K562 (cell line): ENCODE measurements around the gene GAD1. TPM values are rescaled to one million over a fixed set of nuclear protein-coding genes. Genes with fewer than 3 reads are reported as not detected.

ENCODE experiments used
- EP400 ChIP-seq: fragments of 450-650 bp; IDR thresholded peaks from 2 replicates; pipeline ENCODE4 v1.6.1; 2017; ENCODE audit warnings: antibody characterized with exemption, mild to moderate bottlenecking, moderate library complexity
- FOXK2 ChIP-seq, 2 experiments: fragments of 450-650 bp; IDR thresholded peaks in 1 of 2; conservative IDR thresholded peaks in 1 of 2; 2 replicates each; pipeline ENCODE4 v1.6.1; 2016; ENCODE audit warnings: low read depth in 2 of 2, mild to moderate bottlenecking in 1 of 2
- GTF2F1 ChIP-seq: IDR thresholded peaks from 2 replicates; pipeline ENCODE4 v1.6.1; 2011; ENCODE audit warnings: low read depth, low read length, improper control_type of control experiment
- HCFC1 ChIP-seq: IDR thresholded peaks from 2 replicates; pipeline ENCODE4 v1.6.1; 2012; ENCODE audit warnings: low read depth, low read length, improper control_type of control experiment
- LEF1 ChIP-seq: fragments of 450-650 bp; IDR thresholded peaks from 2 replicates; pipeline ENCODE4 v1.6.1; 2016; ENCODE audit warnings: mild to moderate bottlenecking
- MAFK ChIP-seq: IDR thresholded peaks from 2 replicates; pipeline ENCODE4 v1.6.1; 2011; ENCODE audit warnings: low read length, improper control_type of control experiment
- MIER1 ChIP-seq: fragments of 450-650 bp; IDR thresholded peaks from 2 replicates; pipeline ENCODE4 v1.6.1; 2016; ENCODE audit warnings: antibody characterized with exemption, mild to moderate bottlenecking, low read depth
- NR1H2 ChIP-seq: sonication (generic); formaldehyde crosslinking; IDR thresholded peaks from 2 replicates; pipeline ENCODE4 v1.4.0; 2020; ENCODE audit warnings: mild to moderate bottlenecking, missing genetic modification reagents
- NR2F6 ChIP-seq: fragments of 450-650 bp; formaldehyde crosslinking; IDR thresholded peaks from 2 replicates; pipeline ENCODE4 v1.4.0; 2020; ENCODE audit warnings: mild to moderate bottlenecking
- SMARCA5 ChIP-seq: fragments of 450-650 bp; IDR thresholded peaks from 2 replicates; pipeline ENCODE4 v1.6.1; 2016
- ZNF24 ChIP-seq: fragments of 450-650 bp; IDR thresholded peaks from 2 replicates; pipeline ENCODE4 v1.6.1; 2016
- ZNF75A ChIP-seq: fragments of 450-650 bp; formaldehyde crosslinking; IDR thresholded peaks from 2 replicates; pipeline ENCODE4 v1.4.0; 2020; ENCODE audit warnings: mild to moderate bottlenecking
- polyA plus RNA-seq, 8 experiments: library from polyadenylated mRNA; depleted of rRNA in 4 of 8; stranded (reverse) in 5 of 8; unstranded in 3 of 8; fragments of >200 nt; fragmentation: Nextera tagmentation in 2 of 8; fragmentation: Illumina TruSeq in 1 of 8; extraction: Ambion mirVana in 2 of 8; extraction: Trizol in 1 of 8; gene quantifications; 2 replicates each; pipeline versions ENCODE4 v1.2.1 to v1.2.3, GENCODE V29; 2011 to 2014; ENCODE audit warnings: inconsistent platforms in 1 of 8, missing spikeins in 1 of 8
- total RNA-seq, 7 experiments: library from RNA; depleted of rRNA in 6 of 7; stranded (reverse); fragments of >200 nt in 6 of 7; fragmentation: Illumina TruSeq in 2 of 7; extraction: Trizol in 2 of 7; gene quantifications; 2 replicates each; pipeline versions ENCODE4 v1.2.1 to v1.2.3, GENCODE V29; 2011 to 2021; ENCODE audit warnings: low replicate concordance in 1 of 7
- TF ChIP-seq, protein P1 (sequence below): fragments of 200-800 bp; sonication (Bioruptor generic); IDR thresholded peaks from 2 replicates; pipeline ENCODE4 v1.6.1; 2017; ENCODE audit warnings: missing genetic modification characterization, missing compliant biosample characterization
- TF ChIP-seq, protein P2 (sequence below): fragments of 450-650 bp; IDR thresholded peaks from 2 replicates; pipeline ENCODE4 v1.6.1; 2016
- TF ChIP-seq, protein P3 (sequence below): sonication (generic); formaldehyde crosslinking; IDR thresholded peaks from 2 replicates; pipeline ENCODE4 v1.8.1; 2023; ENCODE audit warnings: mild to moderate bottlenecking, missing genetic modification reagents, moderate library complexity
- TF ChIP-seq, protein P4 (sequence below): fragments of 450-650 bp; IDR thresholded peaks from 2 replicates; pipeline ENCODE4 v1.6.1; 2017; ENCODE audit warnings: antibody characterized with exemption, mild to moderate bottlenecking
- TF ChIP-seq, protein P5 (sequence below): IDR thresholded peaks from 3 replicates; pipeline ENCODE4 v1.6.1; 2011; ENCODE audit warnings: borderline replicate concordance, mild to moderate bottlenecking, moderate library complexity; ENCODE audit not compliant: insufficient read length; ENCODE audit errors: extremely low read depth

GAD1 gene
- total and polyA plus RNA-seq, 9 of the 15 experiments (the other 6 are each of a cell fraction or from before 2014, with no cell fraction given): 2.7 to 29.1 (median 15.7) TPM

DNA sequence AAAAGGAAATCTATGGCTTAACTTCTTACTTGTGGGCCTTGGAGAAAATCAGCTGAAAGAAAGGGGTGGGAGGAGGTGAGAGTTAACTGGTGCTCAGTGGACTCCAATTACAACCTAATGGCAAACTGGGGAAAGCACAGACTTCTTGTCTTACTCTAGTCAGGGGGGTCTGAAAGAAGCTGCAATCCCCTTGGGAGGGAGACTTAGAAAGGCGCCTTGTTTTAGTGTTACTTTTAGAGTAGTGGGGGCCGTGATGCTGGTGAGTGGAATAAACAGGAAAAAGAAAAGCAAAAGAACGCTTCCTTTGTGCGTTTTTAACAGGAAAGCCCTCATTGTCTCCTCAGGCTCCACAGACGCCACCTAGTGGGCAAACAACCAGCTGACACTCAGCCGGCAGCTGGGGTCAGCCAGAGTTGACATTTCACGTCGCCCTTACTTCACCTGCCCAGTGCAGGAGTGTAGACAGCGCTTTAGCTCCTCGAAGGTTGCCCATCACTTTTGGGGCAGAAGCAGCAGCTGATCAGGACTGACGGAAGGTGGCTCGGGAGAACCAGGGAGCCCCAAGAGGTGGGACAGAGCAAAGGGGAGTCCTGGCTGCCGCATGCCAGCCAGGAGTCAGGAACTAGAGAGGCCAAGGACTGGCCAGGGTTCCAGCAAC, 56.5 kb downstream of the GAD1 start (continued):
- TF ChIP-seq, protein P1, sequence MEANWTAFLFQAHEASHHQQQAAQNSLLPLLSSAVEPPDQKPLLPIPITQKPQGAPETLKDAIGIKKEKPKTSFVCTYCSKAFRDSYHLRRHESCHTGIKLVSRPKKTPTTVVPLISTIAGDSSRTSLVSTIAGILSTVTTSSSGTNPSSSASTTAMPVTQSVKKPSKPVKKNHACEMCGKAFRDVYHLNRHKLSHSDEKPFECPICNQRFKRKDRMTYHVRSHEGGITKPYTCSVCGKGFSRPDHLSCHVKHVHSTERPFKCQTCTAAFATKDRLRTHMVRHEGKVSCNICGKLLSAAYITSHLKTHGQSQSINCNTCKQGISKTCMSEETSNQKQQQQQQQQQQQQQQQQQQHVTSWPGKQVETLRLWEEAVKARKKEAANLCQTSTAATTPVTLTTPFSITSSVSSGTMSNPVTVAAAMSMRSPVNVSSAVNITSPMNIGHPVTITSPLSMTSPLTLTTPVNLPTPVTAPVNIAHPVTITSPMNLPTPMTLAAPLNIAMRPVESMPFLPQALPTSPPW (CRISPR knock-in tag): peak; percentile 52; the same call in 1 of the 2 replicates
- TF ChIP-seq, protein P2, sequence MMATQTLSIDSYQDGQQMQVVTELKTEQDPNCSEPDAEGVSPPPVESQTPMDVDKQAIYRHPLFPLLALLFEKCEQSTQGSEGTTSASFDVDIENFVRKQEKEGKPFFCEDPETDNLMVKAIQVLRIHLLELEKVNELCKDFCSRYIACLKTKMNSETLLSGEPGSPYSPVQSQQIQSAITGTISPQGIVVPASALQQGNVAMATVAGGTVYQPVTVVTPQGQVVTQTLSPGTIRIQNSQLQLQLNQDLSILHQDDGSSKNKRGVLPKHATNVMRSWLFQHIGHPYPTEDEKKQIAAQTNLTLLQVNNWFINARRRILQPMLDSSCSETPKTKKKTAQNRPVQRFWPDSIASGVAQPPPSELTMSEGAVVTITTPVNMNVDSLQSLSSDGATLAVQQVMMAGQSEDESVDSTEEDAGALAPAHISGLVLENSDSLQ: peak; percentile 57
- TF ChIP-seq HCFC1: 0 out of 2 replicates have a peak, but pooled peaks have one; percentile 35
- TF ChIP-seq, protein P3, sequence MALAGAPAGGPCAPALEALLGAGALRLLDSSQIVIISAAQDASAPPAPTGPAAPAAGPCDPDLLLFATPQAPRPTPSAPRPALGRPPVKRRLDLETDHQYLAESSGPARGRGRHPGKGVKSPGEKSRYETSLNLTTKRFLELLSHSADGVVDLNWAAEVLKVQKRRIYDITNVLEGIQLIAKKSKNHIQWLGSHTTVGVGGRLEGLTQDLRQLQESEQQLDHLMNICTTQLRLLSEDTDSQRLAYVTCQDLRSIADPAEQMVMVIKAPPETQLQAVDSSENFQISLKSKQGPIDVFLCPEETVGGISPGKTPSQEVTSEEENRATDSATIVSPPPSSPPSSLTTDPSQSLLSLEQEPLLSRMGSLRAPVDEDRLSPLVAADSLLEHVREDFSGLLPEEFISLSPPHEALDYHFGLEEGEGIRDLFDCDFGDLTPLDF (CRISPR knock-in tag): no peak
- TF ChIP-seq FOXK2 (conservative IDR thresholded peaks at IDR 0.05 in 1 of 2, IDR thresholded peaks at IDR 0.05 in 1 of 2; ENCODE audit: low read depth in 2 of 2): peak in 1 of 2 experiments; percentile 45; a peak in 2 of 4 replicates
- TF ChIP-seq, protein P4, sequence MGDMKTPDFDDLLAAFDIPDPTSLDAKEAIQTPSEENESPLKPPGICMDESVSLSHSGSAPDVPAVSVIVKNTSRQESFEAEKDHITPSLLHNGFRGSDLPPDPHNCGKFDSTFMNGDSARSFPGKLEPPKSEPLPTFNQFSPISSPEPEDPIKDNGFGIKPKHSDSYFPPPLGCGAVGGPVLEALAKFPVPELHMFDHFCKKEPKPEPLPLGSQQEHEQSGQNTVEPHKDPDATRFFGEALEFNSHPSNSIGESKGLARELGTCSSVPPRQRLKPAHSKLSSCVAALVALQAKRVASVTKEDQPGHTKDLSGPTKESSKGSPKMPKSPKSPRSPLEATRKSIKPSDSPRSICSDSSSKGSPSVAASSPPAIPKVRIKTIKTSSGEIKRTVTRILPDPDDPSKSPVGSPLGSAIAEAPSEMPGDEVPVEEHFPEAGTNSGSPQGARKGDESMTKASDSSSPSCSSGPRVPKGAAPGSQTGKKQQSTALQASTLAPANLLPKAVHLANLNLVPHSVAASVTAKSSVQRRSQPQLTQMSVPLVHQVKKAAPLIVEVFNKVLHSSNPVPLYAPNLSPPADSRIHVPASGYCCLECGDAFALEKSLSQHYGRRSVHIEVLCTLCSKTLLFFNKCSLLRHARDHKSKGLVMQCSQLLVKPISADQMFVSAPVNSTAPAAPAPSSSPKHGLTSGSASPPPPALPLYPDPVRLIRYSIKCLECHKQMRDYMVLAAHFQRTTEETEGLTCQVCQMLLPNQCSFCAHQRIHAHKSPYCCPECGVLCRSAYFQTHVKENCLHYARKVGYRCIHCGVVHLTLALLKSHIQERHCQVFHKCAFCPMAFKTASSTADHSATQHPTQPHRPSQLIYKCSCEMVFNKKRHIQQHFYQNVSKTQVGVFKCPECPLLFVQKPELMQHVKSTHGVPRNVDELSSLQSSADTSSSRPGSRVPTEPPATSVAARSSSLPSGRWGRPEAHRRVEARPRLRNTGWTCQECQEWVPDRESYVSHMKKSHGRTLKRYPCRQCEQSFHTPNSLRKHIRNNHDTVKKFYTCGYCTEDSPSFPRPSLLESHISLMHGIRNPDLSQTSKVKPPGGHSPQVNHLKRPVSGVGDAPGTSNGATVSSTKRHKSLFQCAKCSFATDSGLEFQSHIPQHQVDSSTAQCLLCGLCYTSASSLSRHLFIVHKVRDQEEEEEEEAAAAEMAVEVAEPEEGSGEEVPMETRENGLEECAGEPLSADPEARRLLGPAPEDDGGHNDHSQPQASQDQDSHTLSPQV: peak; percentile 58; the same call in 1 of the 2 replicates
- no peak for TF ChIP-seq GTF2F1
- TF ChIP-seq NR1H2 (CRISPR knock-in tag): 0 out of 2 replicates have a peak, but pooled peaks have one; percentile 47
- TF ChIP-seq, protein P5, sequence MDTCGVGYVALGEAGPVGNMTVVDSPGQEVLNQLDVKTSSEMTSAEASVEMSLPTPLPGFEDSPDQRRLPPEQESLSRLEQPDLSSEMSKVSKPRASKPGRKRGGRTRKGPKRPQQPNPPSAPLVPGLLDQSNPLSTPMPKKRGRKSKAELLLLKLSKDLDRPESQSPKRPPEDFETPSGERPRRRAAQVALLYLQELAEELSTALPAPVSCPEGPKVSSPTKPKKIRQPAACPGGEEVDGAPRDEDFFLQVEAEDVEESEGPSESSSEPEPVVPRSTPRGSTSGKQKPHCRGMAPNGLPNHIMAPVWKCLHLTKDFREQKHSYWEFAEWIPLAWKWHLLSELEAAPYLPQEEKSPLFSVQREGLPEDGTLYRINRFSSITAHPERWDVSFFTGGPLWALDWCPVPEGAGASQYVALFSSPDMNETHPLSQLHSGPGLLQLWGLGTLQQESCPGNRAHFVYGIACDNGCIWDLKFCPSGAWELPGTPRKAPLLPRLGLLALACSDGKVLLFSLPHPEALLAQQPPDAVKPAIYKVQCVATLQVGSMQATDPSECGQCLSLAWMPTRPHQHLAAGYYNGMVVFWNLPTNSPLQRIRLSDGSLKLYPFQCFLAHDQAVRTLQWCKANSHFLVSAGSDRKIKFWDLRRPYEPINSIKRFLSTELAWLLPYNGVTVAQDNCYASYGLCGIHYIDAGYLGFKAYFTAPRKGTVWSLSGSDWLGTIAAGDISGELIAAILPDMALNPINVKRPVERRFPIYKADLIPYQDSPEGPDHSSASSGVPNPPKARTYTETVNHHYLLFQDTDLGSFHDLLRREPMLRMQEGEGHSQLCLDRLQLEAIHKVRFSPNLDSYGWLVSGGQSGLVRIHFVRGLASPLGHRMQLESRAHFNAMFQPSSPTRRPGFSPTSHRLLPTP: no peak
- TF ChIP-seq LEF1: peak; percentile 73
- TF ChIP-seq SMARCA5: 0 out of 2 replicates have a peak, but pooled peaks have one; percentile 12
- TF ChIP-seq ZNF24: 0 out of 2 replicates have a peak, but pooled peaks have one; percentile 37
- 0 out of 2 replicates have a peak, but pooled peaks have one; percentile 14 for TF ChIP-seq NR2F6 (CRISPR knock-in tag)
- 0 out of 2 replicates have a peak, but pooled peaks have one; percentile 40 for TF ChIP-seq MIER1
- peak; percentile 3; the same call in 1 of the 2 replicates for TF ChIP-seq MAFK
- TF ChIP-seq EP400: peak; percentile 31; the same call in 1 of the 2 replicates
- no peak for TF ChIP-seq ZNF75A (CRISPR knock-in tag)
